H1 (cell line): ENCODE measurements around the gene LACTB. TPM values are rescaled to one million over a fixed set of nuclear protein-coding genes. Genes with fewer than 3 reads are reported as not detected.

Experiments used
- EZH2 ChIP-seq: fragments of 200-600 bp; sonication (generic); IDR thresholded peaks from 2 replicates; pipeline ENCODE4 v1.7.1; 2012; ENCODE audit warnings: low read depth, mild to moderate bottlenecking, moderate library complexity, low read length, inconsistent platforms; ENCODE audit not compliant: severe bottlenecking
- JUND ChIP-seq: IDR thresholded peaks from 2 replicates; pipeline ENCODE4 v1.6.1; 2011; ENCODE audit warnings: mild to moderate bottlenecking, improper control_type of control experiment, low read length
- RBBP5 ChIP-seq: IDR thresholded peaks from 2 replicates; pipeline ENCODE4 v1.7.1; 2012; ENCODE audit warnings: low read depth, mild to moderate bottlenecking, inconsistent platforms, low read length, moderate library complexity, borderline replicate concordance
- SIN3A ChIP-seq, 2 experiments: IDR thresholded peaks in 1 of 2; conservative IDR thresholded peaks in 1 of 2; 2 replicates each; pipeline ENCODE4 v1.6.1; 2011 to 2012; ENCODE audit warnings: low read length in 2 of 2, improper control_type of control experiment in 1 of 2, low read depth in 1 of 2, mild to moderate bottlenecking in 1 of 2
- SRF ChIP-seq: IDR thresholded peaks from 2 replicates; pipeline ENCODE4 v1.6.1; 2011; ENCODE audit warnings: mild to moderate bottlenecking, low read depth, low read length, moderate library complexity
- polyA plus RNA-seq, 7 experiments: library from polyadenylated mRNA; depleted of rRNA in 3 of 7; stranded (reverse) in 5 of 7; unstranded in 2 of 7; fragments of >200 nt in 5 of 7; fragments of 200-250 nt in 2 of 7; gene quantifications; 1 replicate in 5 of 7; 2 replicates in 1 of 7; 4 replicates in 1 of 7; pipeline versions ENCODE4 v1.2.1 to v1.2.3, GENCODE V29; 2011 to 2013; ENCODE audit warnings: missing spikeins in 2 of 7, mixed read lengths in 2 of 7
- total RNA-seq: library from RNA; stranded (reverse); fragmentation: NEBNext Ultra II Directional; extraction: Animal tissue kit (Norgen Biotek cat#: 25700); gene quantifications from 2 replicates; pipeline ENCODE4 v1.2.1, GENCODE V29; 2021

LACTB gene
- total and polyA plus RNA-seq, 2 of the 8 experiments (the other 6 are each of a cell fraction or from before 2014, with no cell fraction given): 5.8 to 14.9 TPM

DNA sequence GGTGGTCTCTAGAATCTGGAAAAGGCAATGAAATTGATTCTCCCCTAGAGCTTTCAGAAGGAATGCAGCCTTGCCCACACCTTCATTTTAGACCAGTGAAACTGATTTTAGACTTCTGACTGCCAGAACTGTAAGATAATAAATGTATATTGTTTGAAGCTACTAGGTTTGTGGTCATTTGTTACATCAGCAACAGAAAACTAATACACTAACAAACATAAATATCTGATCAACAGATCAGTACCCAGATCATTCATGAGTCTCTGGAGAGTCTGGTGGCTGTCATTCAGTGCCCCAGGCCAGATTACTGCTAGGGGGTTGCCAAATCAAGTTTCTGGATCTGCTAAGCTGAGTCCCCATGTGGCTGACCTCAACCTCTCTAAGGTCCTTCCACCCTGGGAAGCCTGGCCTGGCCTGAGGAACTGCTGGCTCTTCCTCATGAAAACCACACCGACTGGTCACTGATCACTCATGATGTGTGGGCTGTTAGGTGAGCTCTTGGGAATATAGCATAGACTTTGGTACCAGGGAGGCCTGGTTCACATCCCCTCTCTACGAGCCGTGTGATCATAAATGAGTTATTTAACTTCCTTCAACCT lies 11.1 kb upstream of the LACTB start (continued):
- TF ChIP-seq SIN3A (conservative IDR thresholded peaks at IDR 0.05 in 1 of 2, IDR thresholded peaks at IDR 0.05 in 1 of 2; ENCODE audit: low read depth in 1 of 2, low read length in 2 of 2) (no peak), JUND (no peak), SRF (no peak), RBBP5 (no peak), EZH2 (no peak)
